DMS114 treated with DMSO at 0.1 percent for 48 hours (cell line): ENCODE measurements around the gene S100A14.
A peak's percentile ranks its signal among the peaks of the same experiment; 100 is the strongest.
"Not testable (repeated sequence)": the region's sequence is repeated elsewhere in the genome, so short reads cannot be mapped to it uniquely, and the experiment has no call there.

Source experiments
- DNase-seq: peaks from one replicate; lab custom pipeline; 2025; ENCODE audit not compliant: unreplicated experiment; lab: John Stamatoyannopoulos, UW

S100A14 gene

DNA sequence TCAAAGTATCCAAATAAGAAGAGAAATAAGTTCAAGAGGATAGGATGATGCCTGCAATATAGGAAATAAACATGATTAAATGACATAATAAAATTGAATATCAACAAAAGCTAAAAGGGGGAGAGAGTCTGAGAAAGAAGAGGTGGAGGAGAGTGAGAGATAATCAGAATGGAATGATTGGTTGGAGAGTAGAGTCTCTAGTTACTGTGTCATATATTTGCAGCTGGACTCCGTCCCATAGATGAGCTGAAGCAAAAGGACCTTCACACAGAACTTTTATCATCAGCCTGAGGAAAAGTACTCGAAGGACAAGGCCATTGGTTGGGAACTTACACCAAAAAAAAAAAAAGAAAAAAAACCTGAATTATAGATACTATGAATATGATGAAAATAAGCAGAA lies 27.6 kb downstream of the S100A14 start:
- DNase-seq, result no peak

GRCh38 chr1:153588033-153588432 lies 28.1 kb downstream of the S100A14 start:
- not testable (repeated sequence) for DNase-seq

DNA sequence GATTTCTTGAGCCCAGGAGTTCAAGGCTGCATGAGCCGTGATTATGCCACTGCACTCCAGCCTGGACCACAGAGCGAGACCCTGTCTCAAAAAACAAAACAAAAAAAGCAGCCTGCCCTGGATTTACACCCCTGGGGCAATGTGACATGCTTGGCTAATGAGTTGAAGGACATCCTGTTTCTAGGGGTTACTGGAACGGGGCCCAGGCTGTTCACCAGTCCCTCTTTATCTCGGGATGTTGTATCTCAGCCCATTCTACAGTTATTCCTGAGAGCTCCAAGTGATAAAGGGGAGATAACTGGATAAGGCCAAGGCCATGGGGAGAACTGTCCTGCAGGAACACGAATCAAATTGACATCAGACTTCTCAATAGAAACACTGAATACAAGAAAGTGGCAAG lies 28.8 kb downstream of the S100A14 start:
- DNase-seq, result no peak

- DNase-seq, result no peak
Measured at GRCh38 chr1:153586347-153586746, 29.8 kb downstream of the S100A14 start.

GRCh38 chr1:153585006-153585405 lies 31.1 kb downstream of the S100A14 start:
- DNase-seq, result no peak

DNA sequence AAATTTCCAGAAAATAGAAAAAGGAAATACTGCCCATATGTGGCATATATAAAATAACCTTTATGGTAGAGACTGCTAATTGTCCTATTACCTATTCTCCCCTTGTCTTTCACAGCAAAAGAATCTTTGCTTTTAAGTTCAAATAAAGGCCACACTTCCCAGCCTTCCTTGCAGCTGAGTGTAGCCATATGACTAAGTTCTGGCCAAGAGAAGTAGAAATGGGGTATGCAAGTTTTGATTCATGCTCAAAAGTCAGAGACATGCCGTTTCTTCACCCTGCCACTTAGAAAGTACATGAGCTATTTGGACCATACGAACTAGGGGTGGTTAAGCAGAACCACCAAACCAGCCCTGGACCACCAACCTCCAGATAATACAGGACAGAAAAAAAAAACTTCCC lies 32.1 kb downstream of the S100A14 start:
- no peak for DNase-seq

- DNase-seq, result not testable (repeated sequence)
Measured at GRCh38 chr1:153583514-153583913, 32.6 kb downstream of the S100A14 start.

DNA sequence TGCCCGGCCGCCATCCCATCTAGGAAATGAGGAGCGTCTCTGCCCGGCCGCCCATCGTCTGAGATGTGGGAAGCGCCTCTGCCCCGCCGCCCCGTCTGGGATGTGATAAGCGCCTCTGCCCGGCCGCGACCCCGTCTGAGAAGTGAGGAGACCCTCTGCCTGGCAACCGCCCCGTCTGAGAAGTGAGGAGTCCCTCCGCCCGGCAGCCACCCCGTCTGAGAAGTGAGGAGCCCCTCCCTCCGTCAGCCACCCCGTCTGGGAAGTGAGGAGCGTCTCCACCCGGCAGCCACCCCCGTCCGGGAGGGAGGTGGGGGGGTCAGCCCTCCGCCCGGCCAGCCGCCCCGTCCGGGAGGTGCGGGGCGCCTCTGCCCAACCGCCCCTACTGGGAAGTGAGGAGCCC lies 33.3 kb downstream of the S100A14 start:
- not testable (repeated sequence) for DNase-seq

GRCh38 chr1:153578936-153579335 lies 37.2 kb downstream of the S100A14 start:
- no peak for DNase-seq

DNA sequence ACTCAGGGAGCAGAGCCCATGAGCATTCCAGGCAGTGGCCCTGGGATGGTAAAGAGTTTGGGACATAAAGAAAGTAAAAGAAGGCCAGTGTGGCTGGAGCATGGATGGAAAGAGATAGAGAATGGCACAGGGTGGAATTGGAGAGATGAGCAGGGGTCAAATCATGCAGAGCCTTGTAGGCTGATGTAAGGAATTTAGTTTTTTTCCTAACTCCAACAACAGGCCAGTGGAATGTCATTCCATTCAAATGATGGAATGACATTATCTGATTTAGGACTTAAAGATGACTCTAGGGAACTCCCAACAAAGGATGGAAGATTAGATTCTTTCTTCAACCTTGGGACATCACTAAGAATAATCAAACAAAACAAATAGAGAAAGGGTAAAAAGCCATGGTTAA lies 37.6 kb downstream of the S100A14 start:
- DNase-seq, result no peak

- no peak for DNase-seq
Measured at GRCh38 chr1:153577624-153578051, 38.5 kb downstream of the S100A14 start.

GRCh38 chr1:153577138-153577537 lies 39.0 kb downstream of the S100A14 start:
- DNase-seq, result no peak

- DNase-seq, result not testable (repeated sequence)
Measured at GRCh38 chr1:153575497-153575896, 40.6 kb downstream of the S100A14 start.

DNA sequence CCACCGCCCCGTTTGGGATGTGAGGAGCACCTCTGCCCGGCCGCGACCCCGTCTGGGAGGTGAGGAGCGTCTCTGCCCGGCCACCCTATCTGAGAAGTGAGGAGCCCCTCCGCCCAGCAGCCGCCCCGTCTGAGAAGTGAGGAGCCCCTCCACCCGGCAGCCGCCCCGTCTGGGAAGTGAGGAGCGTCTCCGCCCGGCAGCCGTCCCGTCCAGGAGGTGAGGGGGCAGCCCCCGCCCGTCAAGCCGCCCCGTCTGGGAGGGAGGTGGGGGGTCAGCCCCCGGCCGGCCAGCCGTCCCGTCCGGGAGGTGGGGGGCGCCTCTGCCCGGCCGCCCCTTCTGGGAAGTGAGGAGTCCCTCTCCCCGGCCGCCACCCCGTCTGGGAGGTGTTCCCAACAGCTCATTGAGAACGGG lies 41.0 kb downstream of the S100A14 start:
- not testable (repeated sequence) for DNase-seq

- no peak for DNase-seq
Measured at GRCh38 chr1:153573351-153573750, 42.8 kb downstream of the S100A14 start.

DNA sequence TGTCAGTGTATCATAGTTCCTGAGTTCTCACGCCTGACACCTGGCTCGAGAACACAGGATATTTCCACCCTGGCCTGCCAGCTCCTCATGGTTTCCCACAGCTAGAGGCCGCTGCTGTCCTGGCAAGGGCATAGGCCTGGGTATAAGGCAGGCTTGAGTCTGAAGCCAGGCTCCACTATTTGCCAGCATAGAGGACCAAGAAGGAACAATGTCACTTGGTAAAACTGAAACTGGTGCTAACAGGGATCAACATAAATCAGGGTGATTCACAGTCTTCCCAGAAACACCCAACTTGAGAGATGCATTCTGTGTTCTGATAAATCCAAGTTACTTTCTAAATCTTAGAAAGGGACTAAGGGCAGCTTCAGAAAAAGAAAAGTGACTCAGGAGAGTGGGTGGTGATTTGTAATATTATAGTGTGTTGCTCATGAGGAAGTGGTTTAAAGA lies 43.5 kb downstream of the S100A14 start:
- peak; percentile 60 for DNase-seq

DNA sequence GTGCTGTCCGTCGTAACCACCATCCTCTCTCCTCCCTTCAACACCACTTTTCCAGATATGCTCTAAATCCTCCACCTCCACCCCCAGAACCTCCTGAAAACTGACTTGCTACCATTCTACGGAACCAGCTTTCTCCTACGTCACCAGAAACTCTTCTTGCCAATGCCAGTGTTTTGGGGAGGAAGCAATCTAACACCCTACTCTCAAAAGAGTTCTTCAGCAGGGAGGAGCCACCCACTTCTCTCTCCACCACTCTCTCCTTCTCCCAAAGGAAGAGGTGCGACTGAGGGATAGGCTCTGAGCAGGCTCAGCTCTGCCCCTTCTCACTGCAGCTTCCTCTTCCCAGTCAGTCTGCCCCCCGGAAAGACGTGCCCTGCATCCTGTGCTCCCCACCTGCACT lies 44.4 kb downstream of the S100A14 start:
- no peak for DNase-seq

DNA sequence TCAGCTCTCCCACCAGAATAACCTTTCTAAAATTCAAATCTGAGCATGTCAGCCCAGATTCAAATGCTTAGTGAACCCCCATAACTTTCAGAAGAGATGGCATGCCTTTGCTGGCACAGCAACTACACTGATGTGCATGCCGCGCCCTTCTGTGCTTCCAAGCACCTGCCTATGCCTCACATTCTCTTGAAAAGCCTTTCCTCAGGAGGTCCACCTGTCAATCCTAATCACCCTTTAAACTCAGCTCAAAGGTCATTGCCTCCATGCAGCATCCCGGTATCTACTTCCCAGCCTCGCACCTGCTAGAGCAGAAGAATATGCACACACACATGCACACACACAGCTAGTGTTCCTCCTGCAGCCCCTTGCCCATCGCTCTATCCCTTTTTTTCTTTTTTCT lies 45.3 kb downstream of the S100A14 start:
- no peak for DNase-seq

DNA sequence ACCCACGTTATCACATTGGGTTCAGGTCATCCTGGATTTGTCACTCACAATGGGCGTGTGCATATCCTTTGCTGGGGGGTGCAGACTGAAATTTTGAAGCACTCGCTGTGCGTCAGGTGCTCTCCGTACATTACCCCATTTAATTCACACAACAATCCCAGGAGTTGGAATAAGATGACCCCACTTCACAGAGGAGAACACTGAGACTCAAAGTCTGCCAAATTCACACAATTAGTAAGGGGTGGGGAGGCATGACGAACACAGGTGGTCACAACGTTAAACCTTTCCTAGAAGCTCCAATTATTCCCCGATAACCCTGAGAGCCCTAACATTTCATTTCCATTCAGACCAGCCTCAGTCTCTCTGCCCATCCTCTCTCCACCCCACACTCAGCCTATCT lies 46.7 kb downstream of the S100A14 start:
- no peak for DNase-seq

DNA sequence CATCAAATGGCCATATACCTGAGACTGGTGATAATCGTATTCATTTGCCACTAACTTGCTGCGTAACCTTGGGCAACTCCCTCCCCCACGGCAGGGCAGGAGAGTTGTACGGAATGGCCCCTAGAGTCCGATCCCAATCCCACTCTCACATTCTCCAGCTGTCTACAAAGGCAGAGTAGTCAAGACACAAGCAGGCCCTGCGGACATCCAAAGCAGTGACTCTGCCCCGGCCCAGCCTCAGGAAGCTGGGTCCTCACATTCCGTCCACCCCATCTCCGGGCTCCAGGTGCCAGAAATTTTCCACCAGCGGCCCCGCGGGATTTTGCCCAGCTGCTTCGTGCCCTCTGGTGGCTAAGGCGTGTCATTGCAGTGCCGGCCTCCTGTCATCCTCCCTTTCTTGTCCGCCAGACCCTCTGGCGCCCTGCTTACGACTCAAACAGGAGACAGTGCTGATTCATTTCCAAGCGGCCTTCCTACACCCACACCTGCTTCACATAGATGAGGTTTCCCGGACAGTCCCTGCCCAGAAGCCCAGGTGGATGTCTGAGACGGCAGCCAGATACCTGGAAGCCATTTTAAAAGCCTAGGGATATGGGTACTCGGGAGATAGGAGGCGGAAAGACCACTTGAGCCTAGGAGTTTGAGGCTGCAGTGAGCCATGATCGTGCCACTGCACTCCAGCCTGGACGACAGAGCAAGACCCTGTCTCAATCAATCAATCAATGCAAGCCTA lies 47.6 kb downstream of the S100A14 start:
- DNase-seq, result peak; percentile 91

- DNase-seq, result no peak
Measured at GRCh38 chr1:153567621-153568366, 48.3 kb downstream of the S100A14 start.
